Gastroesophageal sphincter (tissue), 3 donors: ENCODE results near the gene ZNF182.

Experiments used
- POLR2A ChIP-seq, 2 donors: fragments of 450-650 bp; IDR thresholded peaks; one replicate each; pipeline ENCODE4 v1.6.1; 2017; ENCODE audit warnings: antibody characterized with exemption in 2 of 2, mild to moderate bottlenecking in 2 of 2, moderate library complexity in 1 of 2
- TF ChIP-seq, protein P1 (sequence below), 4 experiments: fragments of 200-600 bp in 2 of 4; fragments of 450-650 bp in 2 of 4; sonication (generic) in 1 of 4; IDR thresholded peaks; one replicate each; pipeline ENCODE4 v1.5.1; 2017 to 2019; ENCODE audit warnings: antibody characterized with exemption in 4 of 4, mild to moderate bottlenecking in 2 of 4, moderate library complexity in 2 of 4

DNA sequence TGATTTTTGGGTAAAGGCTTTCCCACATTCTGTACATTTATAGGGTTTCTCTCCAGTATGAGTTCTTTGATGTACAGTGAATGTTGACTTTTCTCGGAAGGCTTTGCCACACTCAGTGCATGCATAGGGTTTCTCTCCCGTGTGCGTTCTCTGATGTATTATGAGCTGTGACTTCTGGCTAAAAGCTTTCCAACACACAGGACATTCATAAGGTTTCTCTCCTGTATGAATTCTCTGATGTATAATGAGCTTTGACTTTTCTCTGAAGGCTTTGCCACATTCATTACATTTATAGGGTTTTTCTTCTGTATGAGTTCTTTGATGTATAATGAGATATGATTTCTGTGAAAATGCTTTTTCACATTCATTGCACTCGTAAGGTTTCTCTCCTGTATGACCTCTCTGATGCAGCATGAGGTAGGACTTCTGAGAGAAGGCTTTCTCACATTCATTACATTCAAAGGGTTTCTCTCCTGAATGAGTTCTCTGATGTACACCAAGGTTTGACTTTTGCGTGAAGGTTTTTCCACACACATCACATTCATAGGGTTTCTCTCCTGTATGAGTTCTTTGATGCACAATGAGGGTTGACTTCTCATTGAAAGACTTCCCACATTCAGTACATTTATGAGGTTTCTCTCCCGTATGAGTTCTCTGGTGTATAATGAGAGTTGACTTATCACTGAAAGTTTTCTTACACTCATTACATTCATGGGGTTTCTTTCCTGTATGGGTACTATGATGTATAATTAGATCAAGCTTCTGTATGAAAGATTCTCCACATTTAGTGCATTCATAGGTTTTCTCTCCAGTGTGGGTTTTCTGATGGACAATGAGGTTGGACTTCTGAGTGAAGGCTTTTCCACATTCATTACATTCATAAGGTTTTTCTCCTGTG, 27.3 kb downstream of the ZNF182 start:
- no peak for TF ChIP-seq POLR2A (IDR thresholded peaks at IDR 0.05)
- TF ChIP-seq, protein P1, sequence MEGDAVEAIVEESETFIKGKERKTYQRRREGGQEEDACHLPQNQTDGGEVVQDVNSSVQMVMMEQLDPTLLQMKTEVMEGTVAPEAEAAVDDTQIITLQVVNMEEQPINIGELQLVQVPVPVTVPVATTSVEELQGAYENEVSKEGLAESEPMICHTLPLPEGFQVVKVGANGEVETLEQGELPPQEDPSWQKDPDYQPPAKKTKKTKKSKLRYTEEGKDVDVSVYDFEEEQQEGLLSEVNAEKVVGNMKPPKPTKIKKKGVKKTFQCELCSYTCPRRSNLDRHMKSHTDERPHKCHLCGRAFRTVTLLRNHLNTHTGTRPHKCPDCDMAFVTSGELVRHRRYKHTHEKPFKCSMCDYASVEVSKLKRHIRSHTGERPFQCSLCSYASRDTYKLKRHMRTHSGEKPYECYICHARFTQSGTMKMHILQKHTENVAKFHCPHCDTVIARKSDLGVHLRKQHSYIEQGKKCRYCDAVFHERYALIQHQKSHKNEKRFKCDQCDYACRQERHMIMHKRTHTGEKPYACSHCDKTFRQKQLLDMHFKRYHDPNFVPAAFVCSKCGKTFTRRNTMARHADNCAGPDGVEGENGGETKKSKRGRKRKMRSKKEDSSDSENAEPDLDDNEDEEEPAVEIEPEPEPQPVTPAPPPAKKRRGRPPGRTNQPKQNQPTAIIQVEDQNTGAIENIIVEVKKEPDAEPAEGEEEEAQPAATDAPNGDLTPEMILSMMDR (IDR thresholded peaks at IDR 0.05): no peak
